Muscle layer of duodenum (tissue), 2 donors: ENCODE data around the gene GMDS.
A peak's percentile ranks its signal among the peaks of the same experiment; 100 is the strongest.

Experiments used
- H3K27ac ChIP-seq: one replicate; pipeline ENCODE4 v1.7.0; 2013; ENCODE audit warnings: mild to moderate bottlenecking, low read length
- H3K27me3 ChIP-seq: one replicate; pipeline ENCODE4 v1.7.0; 2013; ENCODE audit warnings: low read depth, mild to moderate bottlenecking, control low read depth, low read length
- H3K36me3 ChIP-seq, 2 donors: one replicate each; pipeline ENCODE4 v1.7.0; 2013; ENCODE audit warnings: low read length in 2 of 2, control low read depth in 1 of 2, mild to moderate bottlenecking in 1 of 2; ENCODE audit not compliant: insufficient read depth in 2 of 2, control insufficient read depth in 1 of 2
- H3K4me1 ChIP-seq, 2 donors: one replicate each; pipeline ENCODE4 v1.7.0; 2013; ENCODE audit warnings: low read length in 2 of 2, mild to moderate bottlenecking in 2 of 2, control low read depth in 1 of 2, moderate library complexity in 1 of 2; ENCODE audit not compliant: insufficient read depth in 2 of 2, control insufficient read depth in 1 of 2
- H3K4me3 ChIP-seq, 2 donors: one replicate each; pipeline ENCODE4 v1.7.0; 2013; ENCODE audit warnings: low read length in 2 of 2, low read depth in 1 of 2, mild to moderate bottlenecking in 1 of 2
- H3K9me3 ChIP-seq, 2 donors: one replicate each; pipeline ENCODE4 v1.7.0; 2013; ENCODE audit warnings: low read length in 2 of 2, control low read depth in 1 of 2, mild to moderate bottlenecking in 1 of 2; ENCODE audit not compliant: control insufficient read depth in 1 of 2
- donor health status: healthy.

The GMDS gene

DNA sequence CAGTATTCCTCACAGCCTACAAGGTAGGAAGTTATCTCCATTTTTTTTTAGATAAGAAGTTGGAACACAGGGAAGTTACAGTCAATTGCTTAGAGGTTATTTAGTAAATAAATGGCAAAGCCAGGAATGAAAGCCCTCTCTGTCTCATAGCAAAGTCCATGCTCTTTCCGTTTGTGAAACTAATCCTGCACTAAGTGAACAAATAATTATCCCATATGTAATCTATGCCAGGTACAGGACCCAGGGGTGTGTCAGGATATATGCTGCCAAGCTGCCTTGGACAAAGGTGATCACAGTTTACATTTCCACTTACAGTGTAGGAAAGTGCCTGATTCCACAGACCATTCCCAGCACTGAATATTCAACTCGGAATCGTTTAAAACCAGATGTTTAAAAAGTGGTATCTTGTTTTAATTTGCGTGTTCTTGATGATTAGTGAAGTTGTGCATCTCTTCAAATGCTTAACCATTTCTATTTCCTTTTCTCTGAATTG lies 13.6 kb upstream of the GMDS start:
- no peak overlapping the region for H3K4me3 ChIP-seq
- no peaks in the 10 kb centered on the region for H3K27me3 ChIP-seq
- peaks cover 0 to 3% of the 10 kb centered on the region in 2 donors for H3K9me3 ChIP-seq
- H3K4me1 ChIP-seq = no peaks in the 10 kb centered on the region
- H3K36me3 ChIP-seq = peaks cover 10 to 26% of the 10 kb centered on the region in 2 donors
- peak overlapping the region; percentile 64 for H3K27ac ChIP-seq

DNA sequence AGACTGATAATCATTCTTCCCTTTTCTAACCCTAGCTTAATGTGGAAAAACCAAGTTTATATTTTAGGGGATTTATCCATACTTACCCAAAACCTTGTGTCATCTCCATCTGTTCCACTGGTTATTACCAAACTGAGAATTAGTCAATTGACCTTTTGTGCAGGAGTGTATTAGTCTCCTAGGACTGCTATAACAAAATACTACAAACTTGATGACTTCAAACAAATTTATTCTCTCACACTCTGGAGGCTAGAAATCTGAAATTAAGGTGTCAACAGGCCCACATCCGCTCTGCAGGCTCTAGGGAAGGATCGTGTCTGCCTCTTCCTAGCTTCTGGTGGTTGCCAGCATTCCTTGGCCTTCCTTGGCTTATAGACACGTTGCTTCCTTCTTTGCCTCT lies 12.7 kb upstream of the GMDS start:
- H3K4me3 ChIP-seq = no peak overlapping the region
- peaks cover 0 to 3% of the 10 kb centered on the region in 2 donors for H3K9me3 ChIP-seq
- no peaks in the 10 kb centered on the region for H3K27me3 ChIP-seq
- peak overlapping the region; percentile 45 for H3K27ac ChIP-seq
- H3K36me3 ChIP-seq = peaks cover 7 to 25% of the 10 kb centered on the region in 2 donors
- H3K4me1 ChIP-seq = no peaks in the 10 kb centered on the region

GRCh38 chr6:2257363-2257762 lies 12.0 kb upstream of the GMDS start:
- Histone ChIP-seq H3K9me3 (peaks cover 0 to 3% of the 10 kb centered on the region in 2 donors), H3K4me1 (no peaks in the 10 kb centered on the region), H3K36me3 (peaks cover 7 to 25% of the 10 kb centered on the region in 2 donors), H3K27ac (peak overlapping the region; percentile 10), H3K27me3 (no peaks in the 10 kb centered on the region), H3K4me3 (no peak overlapping the region)

DNA sequence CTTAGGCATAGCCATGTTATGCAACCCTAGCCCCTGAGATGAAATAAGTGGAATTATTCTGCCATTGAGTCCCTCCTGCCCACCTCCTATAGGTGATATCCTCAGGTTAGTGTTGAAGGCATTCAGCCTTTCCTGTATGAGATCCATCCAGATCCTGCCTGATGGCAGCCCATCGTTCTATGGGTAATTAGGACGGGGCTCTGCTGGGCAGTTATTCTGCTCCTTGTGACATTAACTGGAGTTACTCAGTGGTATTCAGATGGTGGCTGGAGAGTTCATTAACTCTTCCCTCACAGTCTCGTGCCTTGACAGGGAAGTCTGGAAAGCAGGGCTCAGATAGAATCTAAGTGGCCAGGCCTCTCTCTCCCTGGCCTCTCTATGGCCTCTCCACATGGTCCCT lies 9.3 kb upstream of the GMDS start:
- no peaks in the 10 kb centered on the region for H3K27me3 ChIP-seq
- no peaks in the 10 kb centered on the region for H3K4me1 ChIP-seq
- H3K4me3 ChIP-seq = no peak overlapping the region
- peaks cover 7 to 25% of the 10 kb centered on the region in 2 donors for H3K36me3 ChIP-seq
- no peak overlapping the region for H3K27ac ChIP-seq
- H3K9me3 ChIP-seq = peaks cover 0 to 3% of the 10 kb centered on the region in 2 donors

DNA sequence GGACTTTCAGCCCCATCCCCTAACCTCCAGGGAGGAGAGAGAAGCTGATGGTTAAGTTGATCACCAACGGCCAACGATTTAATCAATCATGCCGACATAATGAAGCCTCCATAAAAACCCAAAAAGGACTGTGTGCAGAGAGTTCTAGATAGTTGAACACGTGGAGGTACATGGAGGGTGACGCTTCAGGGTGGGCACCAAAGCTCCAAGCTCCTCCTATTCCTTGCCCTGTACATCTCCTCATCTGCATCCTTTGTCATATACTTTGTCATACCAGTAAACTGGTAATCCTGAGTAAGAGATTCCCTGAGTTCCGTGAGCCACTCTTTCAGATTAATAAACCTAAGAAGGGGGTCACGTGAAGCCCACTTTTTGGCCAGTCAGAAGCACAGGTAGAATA lies 3.7 kb upstream of the GMDS start:
- H3K27me3 ChIP-seq = no peaks in the 10 kb centered on the region
- H3K9me3 ChIP-seq = no peaks in the 10 kb centered on the region
- H3K4me3 ChIP-seq = no peak overlapping the region
- H3K27ac ChIP-seq = no peak overlapping the region
- H3K4me1 ChIP-seq = peaks cover 0 to 8% of the 10 kb centered on the region in 2 donors
- H3K36me3 ChIP-seq = peaks cover 0 to 13% of the 10 kb centered on the region in 2 donors

DNA sequence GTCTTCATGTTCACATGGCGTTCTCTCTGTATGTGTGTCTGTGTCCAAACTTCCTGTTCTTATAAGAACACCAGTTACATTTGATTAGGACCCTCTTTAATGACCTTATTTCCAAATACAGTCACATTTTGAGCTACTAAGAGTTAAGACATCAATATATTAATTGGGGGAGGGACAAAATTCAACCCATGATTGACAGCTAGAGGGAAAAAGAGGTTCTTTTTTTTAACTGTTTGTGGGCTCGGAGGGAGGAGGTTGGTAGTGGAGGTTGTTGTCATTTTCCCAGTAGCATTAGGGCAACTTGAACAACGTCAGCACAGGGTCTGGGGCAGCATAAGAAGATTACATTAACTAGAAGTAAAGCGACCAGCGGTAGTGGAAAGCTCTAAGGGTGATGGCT lies 2.3 kb upstream of the GMDS start:
- no peak overlapping the region for H3K4me3 ChIP-seq
- peaks cover 0 to 8% of the 10 kb centered on the region in 2 donors for H3K4me1 ChIP-seq
- H3K36me3 ChIP-seq = peaks cover 0 to 10% of the 10 kb centered on the region in 2 donors
- H3K27ac ChIP-seq = no peak overlapping the region
- H3K9me3 ChIP-seq = no peaks in the 10 kb centered on the region
- no peaks in the 10 kb centered on the region for H3K27me3 ChIP-seq

- Histone ChIP-seq H3K9me3 (no peaks in the 10 kb centered on the region), H3K27me3 (no peaks in the 10 kb centered on the region)
Observed at GRCh38 chr6:2245877-2246863, 765 bp upstream of the GMDS start.

DNA sequence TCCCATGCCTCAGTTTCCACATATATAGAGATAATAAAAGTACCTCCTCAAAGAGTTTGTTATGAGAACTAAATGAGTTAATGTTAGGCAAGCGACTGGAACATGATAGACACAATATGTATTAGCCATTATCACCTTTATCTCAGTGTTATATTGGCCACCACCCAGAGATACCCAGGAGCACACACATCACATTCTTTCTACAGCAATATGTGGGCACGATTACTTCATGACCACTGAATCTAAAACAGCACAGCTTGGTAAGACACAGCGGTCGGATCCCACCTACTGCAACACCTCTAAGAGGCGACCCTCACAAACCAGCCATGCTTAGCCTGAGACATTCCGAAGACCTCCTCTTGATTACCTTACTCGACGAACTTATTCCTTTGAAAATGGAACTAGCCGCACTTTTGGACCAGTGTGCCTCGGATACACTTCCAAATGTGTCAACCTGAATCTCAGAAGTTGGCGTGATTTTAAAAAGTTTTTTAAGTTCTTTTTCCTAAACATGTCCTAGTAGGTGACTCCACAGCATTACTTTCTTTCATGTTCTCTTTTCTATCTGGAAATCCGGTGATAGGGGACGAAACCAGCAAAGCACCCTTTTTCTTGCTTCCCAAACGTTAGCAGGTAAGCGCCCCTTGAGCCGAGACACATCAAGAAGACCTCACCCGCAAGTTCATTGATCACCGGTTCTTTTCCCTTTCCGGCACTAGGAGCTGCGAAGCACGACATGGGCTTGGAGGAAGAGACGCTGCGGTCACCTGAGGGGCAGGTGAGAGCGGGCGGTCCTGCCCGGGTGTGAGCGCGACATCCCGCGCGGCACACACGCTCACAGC lies 923 bp downstream of the GMDS start:
- Histone ChIP-seq H3K27me3 (no peaks in the 10 kb centered on the region), H3K4me3 (peak overlapping the region; percentile 82 to 93), H3K36me3 (peaks cover 0 to 8% of the 10 kb centered on the region in 2 donors), H3K9me3 (no peaks in the 10 kb centered on the region), H3K4me1 (peaks cover 0 to 8% of the 10 kb centered on the region in 2 donors), H3K27ac (peak overlapping the region; percentile 70)

More at GRCh38 chr6:2245877-2246863, 765 bp upstream of the GMDS start:
- H3K27ac ChIP-seq = peak overlapping the region; percentile 94
- peaks cover 0 to 8% of the 10 kb centered on the region in 2 donors for H3K4me1 ChIP-seq
- peak overlapping the region; percentile 90 to 93 for H3K4me3 ChIP-seq
- H3K36me3 ChIP-seq = peaks cover 0 to 10% of the 10 kb centered on the region in 2 donors

- Histone ChIP-seq H3K4me1 (peaks cover 0 to 8% of the 10 kb centered on the region in 2 donors), H3K4me3 (peak overlapping the region in 1 of 2 donors; percentile 18), H3K27me3 (no peaks in the 10 kb centered on the region)
Observed at GRCh38 chr6:2242311-2242710, 3.1 kb downstream of the GMDS start.

GRCh38 chr6:2240961-2241360 lies 4.4 kb downstream of the GMDS start:
- no peak overlapping the region for H3K27ac ChIP-seq
- no peaks in the 10 kb centered on the region for H3K4me1 ChIP-seq
- H3K4me3 ChIP-seq = no peak overlapping the region
- H3K27me3 ChIP-seq = no peaks in the 10 kb centered on the region
- no peaks in the 10 kb centered on the region for H3K36me3 ChIP-seq
- no peaks in the 10 kb centered on the region for H3K9me3 ChIP-seq

More at GRCh38 chr6:2242311-2242710, 3.1 kb downstream of the GMDS start:
- Histone ChIP-seq H3K36me3 (no peaks in the 10 kb centered on the region), H3K27ac (no peak overlapping the region), H3K9me3 (no peaks in the 10 kb centered on the region)

DNA sequence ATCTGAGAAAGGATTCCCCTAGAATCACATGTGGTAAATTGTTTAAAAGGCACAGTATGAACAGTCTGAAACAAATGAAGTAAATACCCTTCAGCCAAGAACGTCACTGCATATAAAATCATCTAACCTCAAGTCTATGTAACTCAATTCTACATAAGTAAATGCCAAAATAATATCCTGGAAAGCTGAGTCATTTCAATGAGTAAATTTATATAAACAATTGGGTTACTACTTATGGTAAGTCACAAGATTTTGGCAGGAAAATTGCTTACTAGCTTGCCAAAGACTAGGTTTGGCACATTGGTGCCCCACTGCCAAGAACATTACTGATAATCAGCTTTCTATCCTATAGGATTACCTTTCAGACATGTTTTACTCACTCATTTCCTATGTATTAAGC lies 8.4 kb downstream of the GMDS start:
- no peaks in the 10 kb centered on the region for H3K4me1 ChIP-seq
- H3K27me3 ChIP-seq = no peaks in the 10 kb centered on the region
- H3K4me3 ChIP-seq = no peak overlapping the region
- no peaks in the 10 kb centered on the region for H3K9me3 ChIP-seq
- no peaks in the 10 kb centered on the region for H3K36me3 ChIP-seq
- no peak overlapping the region for H3K27ac ChIP-seq
